ENCODE results near the gene MTPN. TPM values are rescaled to one million over a fixed set of nuclear protein-coding genes. Genes with fewer than 3 reads are reported as not detected.

The MTPN gene
- total RNA-seq, 1 donor from 2014 or later: 170 TPM

- H2AFZ ChIP-seq (replicated peaks): no peak overlapping the region
- TF ChIP-seq EZH2phosphoT487 (IDR thresholded peaks at IDR 0.05): no peak
- TF ChIP-seq CTCF (IDR thresholded peaks at IDR 0.05): no peak
- no peak for TF ChIP-seq EZH2 (IDR thresholded peaks at IDR 0.05)
Measured at GRCh38 chr7:135884495-135885232, 92.5 kb downstream of the MTPN start.

GRCh38 chr7:135879233-135879632 lies 97.9 kb downstream of the MTPN start:
- no peak for DNase-seq (ENCODE audit: low spot score)
- Mint-ChIP-seq H3K27me3 (ENCODE audit: insufficient read depth, low read depth) (no peaks in the 10 kb centered on the region), H3K27ac (no peak overlapping the region), H3K4me3 (no peak overlapping the region), H3K9me3 (peaks cover 1% of the 10 kb centered on the region), H3K4me1 (no peaks in the 10 kb centered on the region), H3K36me3 (no peaks in the 10 kb centered on the region)
- no peaks in the 10 kb centered on the region for H3K79me2 ChIP-seq (ENCODE audit: low read depth)
- H3K36me3 ChIP-seq: no peaks in the 10 kb centered on the region
- no peak overlapping the region for H2AFZ ChIP-seq (replicated peaks)
- H3K4me1 ChIP-seq: no peaks in the 10 kb centered on the region
- H3K4me3 ChIP-seq: no peak overlapping the region
- H3K27ac ChIP-seq: no peak overlapping the region
- H3F3A ChIP-seq (ENCODE audit: low read depth): no peaks in the 10 kb centered on the region
- no peak for TF ChIP-seq EZH2phosphoT487 (IDR thresholded peaks at IDR 0.05)
- no peak for TF ChIP-seq EZH2 (IDR thresholded peaks at IDR 0.05)
- no peak for TF ChIP-seq CTCF (IDR thresholded peaks at IDR 0.05)
- H3K9me3 ChIP-seq (ENCODE audit: low read depth): no peaks in the 10 kb centered on the region
- no peak overlapping the region for H3K4me2 ChIP-seq
- no peaks in the 10 kb centered on the region for H4K20me1 ChIP-seq (ENCODE audit: low read depth)
- H3K9ac ChIP-seq: no peak overlapping the region
- H3K27me3 ChIP-seq: no peaks in the 10 kb centered on the region

More at GRCh38 chr7:135884495-135885232, 92.5 kb downstream of the MTPN start:
- Mint-ChIP-seq H3K4me3 (no peak overlapping the region), H3K27me3 (ENCODE audit: insufficient read depth, low read depth) (no peaks in the 10 kb centered on the region), H3K27ac (peak overlapping the region; percentile 6), H3K36me3 (no peaks in the 10 kb centered on the region), H3K9me3 (no peaks in the 10 kb centered on the region), H3K4me1 (no peaks in the 10 kb centered on the region)
- no peak overlapping the region for H3K4me2 ChIP-seq
- no peak overlapping the region for H3K9ac ChIP-seq
- H4K20me1 ChIP-seq (ENCODE audit: low read depth): no peaks in the 10 kb centered on the region
- H3K9me3 ChIP-seq (ENCODE audit: low read depth): no peaks in the 10 kb centered on the region
- H3K4me3 ChIP-seq: no peak overlapping the region
- H3F3A ChIP-seq (ENCODE audit: low read depth): no peaks in the 10 kb centered on the region
- H3K79me2 ChIP-seq (ENCODE audit: low read depth): no peaks in the 10 kb centered on the region
- H3K27ac ChIP-seq: no peak overlapping the region
- H3K4me1 ChIP-seq: no peaks in the 10 kb centered on the region
- H3K36me3 ChIP-seq: no peaks in the 10 kb centered on the region
- no peaks in the 10 kb centered on the region for H3K27me3 ChIP-seq
- no peak for DNase-seq (ENCODE audit: low spot score)

- Histone ChIP-seq H3K4me2 (no peak overlapping the region), H3F3A (ENCODE audit: low read depth) (no peaks in the 10 kb centered on the region), H3K27me3 (no peaks in the 10 kb centered on the region), H3K9me3 (ENCODE audit: low read depth) (no peaks in the 10 kb centered on the region), H3K79me2 (ENCODE audit: low read depth) (no peaks in the 10 kb centered on the region), H2AFZ (replicated peaks) (no peak overlapping the region), H3K27ac (no peak overlapping the region), H3K4me1 (no peaks in the 10 kb centered on the region), H3K36me3 (no peaks in the 10 kb centered on the region), H3K9ac (no peak overlapping the region), H4K20me1 (ENCODE audit: low read depth) (no peaks in the 10 kb centered on the region), H3K4me3 (no peak overlapping the region)
- DNase-seq (ENCODE audit: low spot score): no peak
- H3K27me3 Mint-ChIP-seq (ENCODE audit: insufficient read depth, low read depth): no peaks in the 10 kb centered on the region
- no peak for TF ChIP-seq CTCF (IDR thresholded peaks at IDR 0.05)
- H3K36me3 Mint-ChIP-seq: no peaks in the 10 kb centered on the region
- peaks cover 5% of the 10 kb centered on the region for H3K9me3 Mint-ChIP-seq
- H3K4me1 Mint-ChIP-seq: no peaks in the 10 kb centered on the region
- no peak overlapping the region for H3K4me3 Mint-ChIP-seq
- H3K27ac Mint-ChIP-seq: no peak overlapping the region
Measured at GRCh38 chr7:135878284-135878683, 98.9 kb downstream of the MTPN start.

Data from neural progenitor cell (in vitro differentiated cells).